T-cell (primary cell): ENCODE results near the gene VN1R5. TPM values are rescaled to one million over a fixed set of nuclear protein-coding genes. Genes with fewer than 3 reads are reported as not detected.

ENCODE experiments used
- ATAC-seq, 4 experiments: fragments of 200-7000 bp in 3 of 4; fragments of 150-1000 bp in 1 of 4; cut with Tn5 transposase; replicated peaks in 1 of 4; 1 replicate in 3 of 4; 2 replicates in 1 of 4; pipeline ENCODE4 v1.10.0; 2021; ENCODE audit warnings: moderate library complexity in 3 of 4, mild to moderate bottlenecking in 2 of 4, moderate number of reproducible peaks in 1 of 4
- CTCF ChIA-PET, 2 donors: fragments of 300-600 bp; sonication (Branson Sonifier 250); formaldehyde crosslinking; loops; one replicate each; lab custom pipeline; 2022; ENCODE audit warnings: antibody characterized with exemption in 2 of 2; lab: Charles Lee
- POLR2A ChIA-PET, 2 donors: fragments of 300-600 bp; sonication (Branson Sonifier 250); formaldehyde crosslinking; loops; one replicate each; lab custom pipeline; 2022; ENCODE audit warnings: antibody characterized with exemption in 2 of 2; lab: Charles Lee
- DNase-seq, 35 experiments: peaks; one replicate each; pipeline versions ENCODE4 v3.0.0 to v3.0.0-alpha.2; 2013 to 2023
- H3K27ac ChIP-seq: one replicate; pipeline ENCODE4 v1.5.1; 2013; ENCODE audit warnings: low read length
- H3K27me3 ChIP-seq, 2 experiments: replicated peaks in 1 of 2; 1 replicate in 1 of 2; 2 replicates in 1 of 2; pipeline versions ENCODE4 v1.6.1 to v1.7.0; 2013; ENCODE audit warnings: low read length in 1 of 2, mixed read lengths in 1 of 2; ENCODE audit not compliant: control insufficient read depth in 2 of 2, insufficient read depth in 2 of 2; ENCODE audit errors: extremely low read depth in 1 of 2
- H3K36me3 ChIP-seq, 2 donors: 1 replicate in 1 of 2; 2 replicates in 1 of 2; pipeline versions ENCODE4 v1.6.1 to v1.7.0; 2013; ENCODE audit warnings: low read length in 1 of 2; ENCODE audit not compliant: control insufficient read depth in 2 of 2, insufficient read depth in 1 of 2; ENCODE audit errors: extremely low read depth in 1 of 2
- H3K4me1 ChIP-seq, 2 experiments: 1 replicate in 1 of 2; 2 replicates in 1 of 2; pipeline versions ENCODE4 v1.6.1 to v1.7.0; 2013; ENCODE audit warnings: low read length in 2 of 2, mixed read lengths in 1 of 2; ENCODE audit not compliant: insufficient read depth in 2 of 2, control insufficient read depth in 1 of 2; ENCODE audit errors: extremely low read depth in 1 of 2
- H3K4me3 ChIP-seq, 2 donors: 1 replicate in 1 of 2; 2 replicates in 1 of 2; pipeline versions ENCODE4 v1.5.1 to v1.7.0; 2013; ENCODE audit warnings: mild to moderate bottlenecking in 2 of 2, low read length in 1 of 2, moderate library complexity in 1 of 2; ENCODE audit not compliant: control insufficient read depth in 1 of 2; ENCODE audit errors: extremely low read depth in 1 of 2
- H3K9me3 ChIP-seq: 2 replicates; pipeline ENCODE4 v1.7.0; 2013
- H3K27ac Mint-ChIP-seq, 2 donors: one replicate each; pipeline ENCODE4 v1.8.0; 2020 to 2021; ENCODE audit warnings: mild to moderate bottlenecking in 2 of 2, mixed read lengths in 2 of 2
- H3K27me3 Mint-ChIP-seq, 2 donors: one replicate each; pipeline ENCODE4 v1.8.0; 2021 to 2022; ENCODE audit warnings: mixed read lengths in 2 of 2
- H3K36me3 Mint-ChIP-seq: one replicate; pipeline ENCODE4 v1.8.0; 2021; ENCODE audit warnings: mixed read lengths
- H3K4me1 Mint-ChIP-seq, 3 donors: one replicate each; pipeline ENCODE4 v1.8.0; 2020 to 2022; ENCODE audit warnings: mixed read lengths in 3 of 3, mild to moderate bottlenecking in 1 of 3
- H3K4me3 Mint-ChIP-seq, 3 donors: one replicate each; pipeline ENCODE4 v1.8.0; 2020 to 2022; ENCODE audit warnings: mild to moderate bottlenecking in 3 of 3, mixed read lengths in 3 of 3, moderate library complexity in 3 of 3
- H3K9me3 Mint-ChIP-seq, 3 donors: one replicate each; pipeline ENCODE4 v1.8.0; 2020 to 2022; ENCODE audit warnings: mixed read lengths in 3 of 3
- WGBS: methylation state at CpG from one replicate; pipeline ENCODE4 v1.1.5; 2013; ENCODE audit warnings: missing lambda C conversion rate; ENCODE audit not compliant: insufficient coverage; 5-methylcytosine and 5-hydroxymethylcytosine counted together
- total RNA-seq, 35 experiments: library from RNA in 6 of 35; stranded (reverse) in 6 of 35; fragments of 120-200 nt in 1 of 35; gene quantifications; one replicate each; pipeline versions ENCODE4 v1.2.1 to v1.2.4 and lab custom pipeline; 2013 to 2026

VN1R5 gene
- total RNA-seq, 5 donors from 2014 or later (not counting 1 experiment from before 2014, with no cell fraction given) = not detected

- ATAC-seq (no peak), DNase-seq (no peak)
- ChIA-PET CTCF (no interaction called here), POLR2A (interaction anchor here in 1 of 2 donors (0.7 kb wide), 1 partner anchor 905 kb away, joined by 3 read pairs; no protein-coding TSS in a partner anchor)
- H3K4me3 Mint-ChIP-seq = no peak overlapping the region
- H3K27me3 Mint-ChIP-seq = peaks cover 3 to 12% of the 10 kb centered on the region in 2 donors
- peaks cover 7% of the 10 kb centered on the region for H3K36me3 Mint-ChIP-seq
- WGBS = 56% methylated on average over 2 of the region's 2 CpGs
- H3K9me3 ChIP-seq = no peaks in the 10 kb centered on the region
- H3K4me1 Mint-ChIP-seq = no peaks in the 10 kb centered on the region
- peaks cover 15 to 33% (median 17%) of the 10 kb centered on the region in 3 donors for H3K9me3 Mint-ChIP-seq
- H3K4me3 ChIP-seq = no peak overlapping the region
- no peaks in the 10 kb centered on the region for H3K4me1 ChIP-seq
- H3K27me3 ChIP-seq = peaks cover 0 to 6% of the 10 kb centered on the region in 2 experiments
- H3K36me3 ChIP-seq = no peaks in the 10 kb centered on the region
- no peak overlapping the region for H3K27ac Mint-ChIP-seq
- H3K27ac ChIP-seq = no peak overlapping the region
Observed at GRCh38 chr1:247268390-247269045, 12.6 kb downstream of the VN1R5 start.

- Mint-ChIP-seq H3K27me3 (peaks cover 3 to 12% of the 10 kb centered on the region in 2 donors), H3K36me3 (peaks cover 7% of the 10 kb centered on the region), H3K9me3 (peaks cover 12 to 30% (median 14%) of the 10 kb centered on the region in 3 donors), H3K4me1 (no peaks in the 10 kb centered on the region), H3K4me3 (no peak overlapping the region), H3K27ac (no peak overlapping the region)
- H3K36me3 ChIP-seq = no peaks in the 10 kb centered on the region
- POLR2A ChIA-PET = no interaction called here
- no peaks in the 10 kb centered on the region for H3K9me3 ChIP-seq
- H3K4me1 ChIP-seq = no peaks in the 10 kb centered on the region
- DNase-seq (no peak), ATAC-seq (no peak)
- CTCF ChIA-PET = no interaction called here
- no peak overlapping the region for H3K4me3 ChIP-seq
- no peak overlapping the region for H3K27ac ChIP-seq
- peaks cover 0 to 6% of the 10 kb centered on the region in 2 experiments for H3K27me3 ChIP-seq
Observed at GRCh38 chr1:247269133-247269532, 13.3 kb downstream of the VN1R5 start.

GRCh38 chr1:247270003-247270402 is 14.1 kb downstream of the VN1R5 start:
- Histone ChIP-seq H3K4me1 (no peaks in the 10 kb centered on the region), H3K27me3 (peaks cover 0 to 6% of the 10 kb centered on the region in 2 experiments), H3K4me3 (no peak overlapping the region), H3K36me3 (no peaks in the 10 kb centered on the region), H3K27ac (no peak overlapping the region), H3K9me3 (no peaks in the 10 kb centered on the region)
- Mint-ChIP-seq H3K27ac (no peak overlapping the region), H3K9me3 (peaks cover 12 to 25% (median 14%) of the 10 kb centered on the region in 3 donors), H3K4me3 (no peak overlapping the region), H3K4me1 (no peaks in the 10 kb centered on the region), H3K27me3 (peaks cover 7 to 10% of the 10 kb centered on the region in 2 donors), H3K36me3 (peaks cover 7% of the 10 kb centered on the region)
- no CpG with 5 or more reads among the region's 1 CpG for WGBS
- ChIA-PET CTCF (no interaction called here), POLR2A (interaction anchor here in 1 of 2 donors (0.7 kb wide), 1 partner anchor 8 kb away, joined by 3 read pairs; no protein-coding TSS in a partner anchor)
- no peak for ATAC-seq
- DNase-seq = no peak

GRCh38 chr1:247273013-247273412 is 17.1 kb downstream of the VN1R5 start:
- H3K4me1 Mint-ChIP-seq = no peaks in the 10 kb centered on the region
- WGBS = 50% methylated on average over 1 of the region's 1 CpG
- H3K36me3 Mint-ChIP-seq = peaks cover 7% of the 10 kb centered on the region
- H3K27ac Mint-ChIP-seq = no peak overlapping the region
- POLR2A ChIA-PET = no interaction called here
- Histone ChIP-seq H3K4me1 (no peaks in the 10 kb centered on the region), H3K27me3 (peaks cover 0 to 6% of the 10 kb centered on the region in 2 experiments), H3K27ac (no peak overlapping the region), H3K9me3 (no peaks in the 10 kb centered on the region), H3K4me3 (no peak overlapping the region), H3K36me3 (no peaks in the 10 kb centered on the region)
- CTCF ChIA-PET = no interaction called here
- peaks cover 12 to 27% (median 17%) of the 10 kb centered on the region in 3 donors for H3K9me3 Mint-ChIP-seq
- no peak overlapping the region for H3K4me3 Mint-ChIP-seq
- ATAC-seq (no peak), DNase-seq (no peak)
- H3K27me3 Mint-ChIP-seq = peaks cover 4 to 7% of the 10 kb centered on the region in 2 donors

- Mint-ChIP-seq H3K36me3 (peaks cover 7% of the 10 kb centered on the region), H3K27ac (no peak overlapping the region), H3K27me3 (peaks cover 2 to 7% of the 10 kb centered on the region in 2 donors), H3K4me3 (no peak overlapping the region), H3K9me3 (peaks cover 12 to 27% (median 17%) of the 10 kb centered on the region in 3 donors), H3K4me1 (no peaks in the 10 kb centered on the region)
- H3K4me1 ChIP-seq = no peaks in the 10 kb centered on the region
- ChIA-PET CTCF (interaction anchor here in 1 of 2 donors (0.6 kb wide), 1 partner anchor 19 kb away, joined by 3 read pairs; no protein-coding TSS in a partner anchor), POLR2A (no interaction called here)
- H3K4me3 ChIP-seq = no peak overlapping the region
- 73% methylated on average over 2 of the region's 3 CpGs for WGBS
- no peak for DNase-seq
- ATAC-seq = no peak
- H3K27me3 ChIP-seq = peaks cover 0 to 3% of the 10 kb centered on the region in 2 experiments
- H3K9me3 ChIP-seq = no peaks in the 10 kb centered on the region
- no peaks in the 10 kb centered on the region for H3K36me3 ChIP-seq
- H3K27ac ChIP-seq = no peak overlapping the region
Observed at GRCh38 chr1:247274605-247275256, 18.9 kb downstream of the VN1R5 start.

- no peaks in the 10 kb centered on the region for H3K36me3 Mint-ChIP-seq
- POLR2A ChIA-PET = interaction anchor here in 1 of 2 donors (0.6 kb wide), 1 partner anchor 55 kb away, joined by 3 read pairs; no protein-coding TSS in a partner anchor
- DNase-seq (no peak), ATAC-seq (no peak)
- Histone ChIP-seq H3K36me3 (no peaks in the 10 kb centered on the region), H3K4me3 (no peak overlapping the region), H3K4me1 (no peaks in the 10 kb centered on the region), H3K9me3 (no peaks in the 10 kb centered on the region), H3K27ac (no peak overlapping the region), H3K27me3 (no peaks in the 10 kb centered on the region)
- WGBS = 100% methylated on average over 1 of the region's 2 CpGs
- no peak overlapping the region for H3K27ac Mint-ChIP-seq
- H3K9me3 Mint-ChIP-seq = peaks cover 0 to 13% (median 0%) of the 10 kb centered on the region in 3 donors
- H3K4me3 Mint-ChIP-seq = no peak overlapping the region
- H3K4me1 Mint-ChIP-seq = no peaks in the 10 kb centered on the region
- CTCF ChIA-PET = no interaction called here
- peaks cover 2 to 4% of the 10 kb centered on the region in 2 donors for H3K27me3 Mint-ChIP-seq
Observed at GRCh38 chr1:247277191-247277590, 21.3 kb downstream of the VN1R5 start.
